ENCODE measurements around the gene MTX3. TPM values are rescaled to one million over a fixed set of nuclear protein-coding genes. Genes with fewer than 3 reads are reported as not detected.

Gene MTX3
- total RNA-seq, 3 donors from 2014 or later (not counting 1 experiment from before 2014, with no cell fraction given), result 10.6 to 13.6 (median 10.9) TPM

DNA sequence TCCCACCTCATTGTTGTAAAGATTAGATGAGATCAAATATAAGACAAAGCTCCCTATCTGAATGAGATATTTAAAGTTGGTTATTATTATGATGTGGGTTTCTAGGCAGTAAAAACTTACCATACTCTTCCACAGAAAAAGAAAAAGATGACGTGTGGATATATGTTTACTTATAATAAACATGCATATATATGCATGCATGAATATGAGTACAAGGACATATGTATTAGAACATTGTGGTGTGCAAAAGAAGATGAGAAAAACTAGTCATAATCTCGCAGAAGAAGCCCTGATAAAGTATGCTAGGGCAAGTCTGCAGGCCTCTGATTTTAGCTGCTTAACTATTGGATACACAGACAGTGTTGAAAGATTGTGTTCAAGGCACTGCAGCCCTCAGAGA, 34.0 kb upstream of the MTX3 start:
- TF ChIP-seq, protein P1, sequence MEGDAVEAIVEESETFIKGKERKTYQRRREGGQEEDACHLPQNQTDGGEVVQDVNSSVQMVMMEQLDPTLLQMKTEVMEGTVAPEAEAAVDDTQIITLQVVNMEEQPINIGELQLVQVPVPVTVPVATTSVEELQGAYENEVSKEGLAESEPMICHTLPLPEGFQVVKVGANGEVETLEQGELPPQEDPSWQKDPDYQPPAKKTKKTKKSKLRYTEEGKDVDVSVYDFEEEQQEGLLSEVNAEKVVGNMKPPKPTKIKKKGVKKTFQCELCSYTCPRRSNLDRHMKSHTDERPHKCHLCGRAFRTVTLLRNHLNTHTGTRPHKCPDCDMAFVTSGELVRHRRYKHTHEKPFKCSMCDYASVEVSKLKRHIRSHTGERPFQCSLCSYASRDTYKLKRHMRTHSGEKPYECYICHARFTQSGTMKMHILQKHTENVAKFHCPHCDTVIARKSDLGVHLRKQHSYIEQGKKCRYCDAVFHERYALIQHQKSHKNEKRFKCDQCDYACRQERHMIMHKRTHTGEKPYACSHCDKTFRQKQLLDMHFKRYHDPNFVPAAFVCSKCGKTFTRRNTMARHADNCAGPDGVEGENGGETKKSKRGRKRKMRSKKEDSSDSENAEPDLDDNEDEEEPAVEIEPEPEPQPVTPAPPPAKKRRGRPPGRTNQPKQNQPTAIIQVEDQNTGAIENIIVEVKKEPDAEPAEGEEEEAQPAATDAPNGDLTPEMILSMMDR (IDR thresholded peaks at IDR 0.05), result no peak
- Histone ChIP-seq H3K4me3 (ENCODE audit: low read length) (no peak overlapping the region), H3K9me3 (ENCODE audit: control insufficient read depth, insufficient read depth, low read length) (no peaks in the 10 kb centered on the region), H3K27ac (ENCODE audit: low read length) (no peak overlapping the region), H3K36me3 (ENCODE audit: control insufficient read depth, insufficient read depth, low read length) (no peaks in the 10 kb centered on the region), H3K27me3 (ENCODE audit: control insufficient read depth, insufficient read depth, low read length) (no peaks in the 10 kb centered on the region), H3K4me1 (ENCODE audit: control insufficient read depth, insufficient read depth, low read length) (no peaks in the 10 kb centered on the region)
- ATAC-seq (no peak), DNase-seq (no peak)
- Mint-ChIP-seq H3K27me3 (ENCODE audit: low read depth in 2 of 2) (peaks cover 21 to 48% of the 10 kb centered on the region in 2 donors), H3K4me1 (no peaks in the 10 kb centered on the region), H3K9me3 (no peaks in the 10 kb centered on the region), H3K36me3 (no peaks in the 10 kb centered on the region), H3K27ac (no peak overlapping the region), H3K4me3 (no peak overlapping the region)
- WGBS (ENCODE audit: insufficient coverage), result 77% methylated on average over 1 of the region's 2 CpGs
- intact Hi-C loops (cut with micrococcal nuclease), result no loop called here

DNA sequence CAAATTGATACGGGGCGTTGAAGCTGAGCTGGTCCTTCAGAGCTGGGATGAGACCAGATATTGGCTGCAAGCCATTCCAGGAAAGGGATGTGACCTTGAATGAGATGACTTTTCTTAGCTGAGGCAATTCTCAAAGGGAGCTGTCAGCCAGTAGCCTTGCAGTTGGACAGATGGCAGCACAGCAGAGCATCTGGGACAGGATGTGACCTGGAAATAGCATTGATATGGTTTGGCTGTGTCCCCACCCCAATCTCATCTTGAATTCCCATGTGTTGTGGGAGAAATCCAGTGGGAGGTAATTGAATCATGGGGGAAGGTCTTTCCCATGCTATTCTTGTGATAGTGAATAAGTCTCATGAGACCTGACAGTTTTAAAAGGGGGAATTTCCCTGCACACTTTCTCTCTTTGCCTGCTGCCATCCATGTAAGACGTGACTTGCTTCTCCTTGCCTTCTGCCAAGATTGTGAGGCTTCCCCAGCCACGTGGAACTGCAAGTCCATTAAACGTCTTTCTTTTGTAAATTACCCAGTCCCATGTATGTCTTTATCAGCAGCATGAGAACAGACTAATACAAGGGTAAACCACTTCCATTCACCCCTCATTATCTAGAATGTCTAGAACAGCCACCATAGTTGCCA, 19.8 kb upstream of the MTX3 start:
- H3K36me3 ChIP-seq (ENCODE audit: control insufficient read depth, insufficient read depth, low read length), result no peaks in the 10 kb centered on the region
- Mint-ChIP-seq H3K36me3 (no peaks in the 10 kb centered on the region), H3K27ac (no peak overlapping the region), H3K4me1 (no peaks in the 10 kb centered on the region), H3K9me3 (no peaks in the 10 kb centered on the region), H3K27me3 (ENCODE audit: low read depth in 2 of 2) (peaks cover 7 to 15% of the 10 kb centered on the region in 2 donors), H3K4me3 (no peak overlapping the region)
- intact Hi-C loops (cut with micrococcal nuclease), result no loop called here
- WGBS (ENCODE audit: insufficient coverage), result 88% methylated on average over 5 of the region's 5 CpGs
- TF ChIP-seq, protein P1 (IDR thresholded peaks at IDR 0.05), result no peak
- no peak overlapping the region for H3K4me3 ChIP-seq (ENCODE audit: low read length)
- no peaks in the 10 kb centered on the region for H3K9me3 ChIP-seq (ENCODE audit: control insufficient read depth, insufficient read depth, low read length)
- no peak overlapping the region for H3K27ac ChIP-seq (ENCODE audit: low read length)
- H3K4me1 ChIP-seq (ENCODE audit: control insufficient read depth, insufficient read depth, low read length), result no peaks in the 10 kb centered on the region
- H3K27me3 ChIP-seq (ENCODE audit: control insufficient read depth, insufficient read depth, low read length), result no peaks in the 10 kb centered on the region
- ATAC-seq (no peak), DNase-seq (no peak)

DNA sequence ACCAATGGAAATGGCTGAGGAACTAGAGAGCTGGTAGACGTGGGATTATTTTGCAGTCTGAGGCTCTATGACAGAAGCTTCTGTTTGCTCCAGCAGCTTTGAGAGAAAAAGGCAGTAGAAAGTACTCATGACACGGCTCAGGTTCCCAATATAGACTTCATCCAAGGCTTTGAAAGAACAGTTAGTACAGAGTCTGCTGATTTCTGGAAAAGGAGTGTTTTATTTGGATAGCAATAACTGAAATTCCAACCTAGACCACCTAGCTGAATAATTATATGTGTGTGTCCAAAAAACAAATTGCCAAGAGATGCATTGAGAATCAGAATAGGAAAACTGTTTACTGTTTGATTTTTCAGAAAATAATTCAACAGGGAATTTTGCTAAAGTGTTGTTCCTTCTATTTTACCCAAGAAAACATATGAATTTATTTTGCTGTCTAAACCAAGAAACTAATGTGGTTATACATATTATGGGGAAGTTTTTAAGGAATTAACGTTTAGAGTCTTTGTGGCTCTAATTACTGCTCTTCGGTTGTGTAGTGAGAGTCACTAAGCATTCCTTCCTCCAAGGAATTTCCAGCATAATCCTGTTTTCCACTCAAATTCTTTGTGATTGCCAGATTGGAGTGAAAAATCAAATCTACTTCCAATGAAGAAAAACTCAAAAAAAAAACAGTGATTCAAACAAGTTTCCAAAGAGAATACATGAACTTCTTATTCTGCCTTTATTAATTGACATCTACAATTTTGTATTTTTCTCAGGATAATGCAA, 18.1 kb upstream of the MTX3 start:
- no peak for DNase-seq
- Mint-ChIP-seq H3K9me3 (no peaks in the 10 kb centered on the region), H3K27me3 (ENCODE audit: low read depth in 2 of 2) (peaks cover 4 to 15% of the 10 kb centered on the region in 2 donors), H3K4me3 (no peak overlapping the region), H3K27ac (no peak overlapping the region), H3K4me1 (no peaks in the 10 kb centered on the region), H3K36me3 (no peaks in the 10 kb centered on the region)
- Histone ChIP-seq H3K4me1 (ENCODE audit: control insufficient read depth, insufficient read depth, low read length) (no peaks in the 10 kb centered on the region), H3K9me3 (ENCODE audit: control insufficient read depth, insufficient read depth, low read length) (no peaks in the 10 kb centered on the region), H3K27ac (ENCODE audit: low read length) (no peak overlapping the region), H3K4me3 (ENCODE audit: low read length) (no peak overlapping the region), H3K27me3 (ENCODE audit: control insufficient read depth, insufficient read depth, low read length) (no peaks in the 10 kb centered on the region), H3K36me3 (ENCODE audit: control insufficient read depth, insufficient read depth, low read length) (no peaks in the 10 kb centered on the region)
- 93% methylated on average over 2 of the region's 4 CpGs for WGBS (ENCODE audit: insufficient coverage)
- no peak for ATAC-seq
- intact Hi-C loops (cut with micrococcal nuclease), result no loop called here
- TF ChIP-seq, protein P1 (IDR thresholded peaks at IDR 0.05), result no peak

Measured in natural killer cell (primary cell).